ENCODE measurements around the gene GNPTG.

GNPTG gene

DNA sequence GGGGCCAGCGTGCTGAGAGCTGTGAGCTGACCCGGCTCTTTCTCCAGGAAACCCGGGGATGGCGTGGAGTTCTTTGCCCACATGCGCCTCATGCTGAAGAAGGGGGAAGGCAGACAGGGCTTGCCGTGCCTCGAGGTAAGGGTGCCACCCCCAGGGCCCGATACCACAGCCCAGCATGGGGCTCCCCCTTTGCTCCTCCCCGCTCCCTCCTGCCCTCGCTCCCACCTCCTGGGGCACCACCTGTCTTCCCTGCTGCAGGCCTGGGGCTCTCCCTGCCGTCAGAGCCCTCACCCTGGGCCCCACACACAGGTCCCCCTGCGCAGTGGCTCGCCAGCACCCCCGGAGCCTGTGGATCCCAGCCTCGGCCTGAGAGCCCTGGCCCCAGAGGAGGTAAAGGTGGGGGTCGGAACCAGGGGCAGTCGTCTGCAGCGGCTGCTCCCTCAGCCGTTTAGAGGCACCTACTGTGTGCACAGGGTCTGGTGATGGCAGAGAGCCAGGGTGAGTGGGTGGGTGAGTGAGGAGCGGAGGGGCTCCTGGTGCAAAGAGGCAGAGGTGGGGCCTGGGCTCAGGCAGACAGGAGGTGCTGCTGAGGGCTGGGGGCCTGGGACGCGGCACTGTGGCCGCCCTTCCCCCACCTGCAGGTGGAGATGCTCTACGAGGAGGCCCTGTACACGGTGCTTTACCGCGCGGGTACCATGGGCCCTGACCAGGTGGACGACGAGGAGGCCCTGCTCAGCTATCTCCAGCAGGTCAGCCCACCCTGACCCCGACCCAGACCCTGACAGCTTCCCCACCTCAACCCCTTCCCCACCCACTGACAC lies 12.7 kb upstream of the GNPTG start:
- Histone ChIP-seq H3K4me1 (peaks cover 6% of the 10 kb centered on the region), H3K27ac (no peak overlapping the region), H3K9me3 (ENCODE audit: control insufficient read depth, low read length) (no peaks in the 10 kb centered on the region), H3K9ac (no peak overlapping the region), H3K79me2 (no peaks in the 10 kb centered on the region), H3K36me3 (ENCODE audit: control insufficient read depth, insufficient read depth, low read length) (no peaks in the 10 kb centered on the region), H3K27me3 (ENCODE audit: control insufficient read depth, insufficient read depth, low read length) (no peaks in the 10 kb centered on the region), H2AFZ (no peak overlapping the region), H3K4me2 (ENCODE audit: low read length) (no peak overlapping the region), H3K4me3 (ENCODE audit: low read depth, low read length) (no peak overlapping the region)
- TF ChIP-seq, protein P1, sequence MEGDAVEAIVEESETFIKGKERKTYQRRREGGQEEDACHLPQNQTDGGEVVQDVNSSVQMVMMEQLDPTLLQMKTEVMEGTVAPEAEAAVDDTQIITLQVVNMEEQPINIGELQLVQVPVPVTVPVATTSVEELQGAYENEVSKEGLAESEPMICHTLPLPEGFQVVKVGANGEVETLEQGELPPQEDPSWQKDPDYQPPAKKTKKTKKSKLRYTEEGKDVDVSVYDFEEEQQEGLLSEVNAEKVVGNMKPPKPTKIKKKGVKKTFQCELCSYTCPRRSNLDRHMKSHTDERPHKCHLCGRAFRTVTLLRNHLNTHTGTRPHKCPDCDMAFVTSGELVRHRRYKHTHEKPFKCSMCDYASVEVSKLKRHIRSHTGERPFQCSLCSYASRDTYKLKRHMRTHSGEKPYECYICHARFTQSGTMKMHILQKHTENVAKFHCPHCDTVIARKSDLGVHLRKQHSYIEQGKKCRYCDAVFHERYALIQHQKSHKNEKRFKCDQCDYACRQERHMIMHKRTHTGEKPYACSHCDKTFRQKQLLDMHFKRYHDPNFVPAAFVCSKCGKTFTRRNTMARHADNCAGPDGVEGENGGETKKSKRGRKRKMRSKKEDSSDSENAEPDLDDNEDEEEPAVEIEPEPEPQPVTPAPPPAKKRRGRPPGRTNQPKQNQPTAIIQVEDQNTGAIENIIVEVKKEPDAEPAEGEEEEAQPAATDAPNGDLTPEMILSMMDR (IDR thresholded peaks at IDR 0.05): no peak

DNA sequence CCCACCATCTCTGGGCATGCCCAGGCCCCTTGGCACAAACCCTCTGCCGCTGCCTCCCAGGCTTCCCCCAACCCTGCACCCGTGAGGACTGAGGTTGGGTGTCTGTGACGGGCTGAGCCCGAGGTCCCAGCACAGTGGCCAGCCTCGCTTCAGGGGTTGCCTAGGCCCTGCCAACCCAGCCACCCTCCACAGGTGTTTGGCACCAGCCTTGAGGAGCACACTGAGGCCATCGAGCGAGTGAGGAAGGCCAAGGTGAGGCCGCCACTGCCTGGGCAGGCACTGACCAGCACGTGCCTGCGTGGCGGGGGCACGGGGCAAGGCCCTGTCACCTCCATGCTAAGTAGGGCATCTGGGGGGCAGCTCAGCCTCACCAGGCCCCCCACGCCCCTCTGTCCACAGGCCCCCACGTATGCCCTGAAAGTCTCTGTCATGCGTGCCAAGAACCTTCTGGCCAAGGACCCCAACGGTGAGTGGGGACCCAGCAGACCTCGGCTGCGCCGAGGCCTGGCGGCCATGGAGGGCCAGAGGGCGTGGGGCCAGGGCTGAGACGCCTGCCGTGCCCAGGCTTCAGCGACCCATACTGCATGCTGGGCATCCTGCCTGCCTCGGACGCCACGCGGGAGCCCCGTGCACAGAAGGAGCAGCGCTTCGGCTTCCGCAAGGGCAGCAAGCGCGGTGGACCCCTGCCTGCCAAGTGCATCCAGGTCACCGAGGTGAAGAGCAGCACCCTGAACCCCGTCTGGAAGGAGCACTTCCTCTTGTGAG lies 10.8 kb upstream of the GNPTG start:
- Histone ChIP-seq H3K9me3 (ENCODE audit: control insufficient read depth, low read length) (no peaks in the 10 kb centered on the region), H3K36me3 (ENCODE audit: control insufficient read depth, insufficient read depth, low read length) (no peaks in the 10 kb centered on the region), H3K27ac (no peak overlapping the region), H3K9ac (no peak overlapping the region), H3K79me2 (no peaks in the 10 kb centered on the region), H3K27me3 (ENCODE audit: control insufficient read depth, insufficient read depth, low read length) (no peaks in the 10 kb centered on the region), H3K4me3 (ENCODE audit: low read depth, low read length) (no peak overlapping the region), H3K4me2 (ENCODE audit: low read length) (no peak overlapping the region), H3K4me1 (peaks cover 6% of the 10 kb centered on the region), H2AFZ (no peak overlapping the region)
- TF ChIP-seq, protein P1 (IDR thresholded peaks at IDR 0.05): no peak

DNA sequence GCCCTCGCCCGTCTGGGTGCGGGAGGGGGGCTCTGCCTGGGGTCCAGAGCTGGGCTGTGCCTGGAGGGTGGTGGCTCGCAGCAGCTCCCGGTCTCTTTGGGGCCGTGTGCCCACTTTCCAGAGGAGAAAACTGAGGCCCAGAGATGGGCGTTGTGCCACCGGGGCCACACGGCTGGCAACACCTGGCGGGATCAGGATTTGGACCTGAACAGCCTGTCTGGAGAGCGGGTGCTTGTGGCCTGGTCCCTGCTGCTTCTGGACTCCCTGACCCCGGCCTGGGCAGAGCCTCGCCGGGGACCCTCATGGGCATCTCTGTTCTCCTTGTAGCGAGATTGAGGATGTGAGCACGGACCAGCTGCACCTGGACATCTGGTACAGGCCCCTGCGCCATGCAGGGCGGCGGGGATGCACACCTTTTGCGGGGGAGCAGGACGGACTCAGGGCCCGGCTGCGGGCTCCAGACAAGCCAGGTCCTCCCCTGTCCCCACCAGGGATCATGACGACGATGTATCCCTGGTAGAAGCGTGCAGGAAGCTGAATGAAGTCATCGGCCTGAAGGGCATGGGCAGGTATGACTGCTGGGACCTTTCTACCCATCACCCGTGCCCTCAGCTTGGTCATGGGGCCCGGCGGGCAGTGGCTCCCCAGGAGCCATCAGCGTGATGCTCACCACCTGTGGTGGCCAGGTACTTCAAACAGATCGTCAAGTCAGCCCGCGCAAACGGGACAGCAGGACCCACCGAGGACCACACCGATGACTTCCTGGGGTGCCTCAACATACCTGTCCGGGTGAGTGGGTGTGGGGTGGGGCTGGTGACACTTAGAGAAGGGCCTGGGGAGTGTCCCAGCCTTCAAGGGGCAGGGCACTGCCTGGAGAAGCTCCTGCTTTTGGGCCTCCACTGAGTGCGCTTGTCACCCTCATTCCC lies 10.0 kb upstream of the GNPTG start:
- no peaks in the 10 kb centered on the region for H3K36me3 ChIP-seq (ENCODE audit: control insufficient read depth, insufficient read depth, low read length)

DNA sequence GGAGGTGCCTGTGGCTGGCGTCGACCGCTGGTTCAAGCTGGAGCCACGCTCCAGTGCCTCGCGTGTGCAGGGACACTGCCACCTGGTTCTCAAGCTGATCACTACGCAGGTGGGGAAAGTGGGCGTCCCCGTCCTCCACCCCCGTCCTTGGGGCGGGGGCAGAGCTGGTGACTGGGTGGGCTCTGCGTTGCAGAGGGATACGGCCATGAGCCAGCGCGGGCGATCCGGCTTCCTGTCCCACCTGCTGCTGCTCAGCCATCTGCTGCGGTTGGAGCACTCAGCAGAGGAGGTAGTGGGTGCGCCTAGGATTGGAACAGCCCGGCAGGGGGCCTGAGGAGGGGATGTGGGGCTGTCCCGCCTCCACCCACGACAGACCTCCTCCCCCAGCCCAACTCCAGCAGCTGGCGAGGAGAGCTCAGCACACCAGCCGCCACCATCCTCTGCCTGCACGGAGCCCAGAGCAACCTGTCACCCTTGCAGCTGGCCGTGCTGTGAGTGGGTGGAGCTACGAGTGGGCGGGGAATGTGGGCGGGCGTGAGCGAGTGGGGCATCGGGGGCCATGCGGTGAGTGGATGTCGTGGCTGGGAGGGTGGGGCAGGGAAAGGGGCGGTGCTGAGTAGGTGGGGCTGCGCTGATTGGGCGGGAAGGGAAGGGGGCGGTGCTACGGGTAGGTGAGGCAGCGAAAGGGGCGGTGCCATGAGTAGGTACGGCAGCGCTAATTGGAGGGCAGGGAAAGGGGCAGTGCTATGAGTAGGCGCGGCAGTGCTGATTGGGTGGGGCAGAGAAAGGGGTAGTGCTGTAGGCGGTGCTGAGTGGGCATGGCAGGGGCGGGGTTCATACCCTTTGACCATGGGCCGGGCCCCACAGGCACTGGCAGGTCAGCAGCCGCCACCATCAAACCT lies 9.0 kb upstream of the GNPTG start:
- TF ChIP-seq, protein P1 (IDR thresholded peaks at IDR 0.05): no peak
- Histone ChIP-seq H3K27me3 (ENCODE audit: control insufficient read depth, insufficient read depth, low read length) (no peaks in the 10 kb centered on the region), H3K36me3 (ENCODE audit: control insufficient read depth, insufficient read depth, low read length) (no peaks in the 10 kb centered on the region), H3K27ac (no peak overlapping the region), H2AFZ (peak overlapping the region; percentile 28), H3K9ac (no peak overlapping the region), H3K79me2 (no peaks in the 10 kb centered on the region), H3K4me3 (ENCODE audit: low read depth, low read length) (no peak overlapping the region), H3K4me1 (peaks cover 6% of the 10 kb centered on the region), H3K9me3 (ENCODE audit: control insufficient read depth, low read length) (no peaks in the 10 kb centered on the region), H3K4me2 (ENCODE audit: low read length) (peak overlapping the region; percentile 54)

More for the DNA sequence above, 10.0 kb upstream of the GNPTG start:
- peaks cover 6% of the 10 kb centered on the region for H3K4me1 ChIP-seq
- H2AFZ ChIP-seq: no peak overlapping the region
- TF ChIP-seq, protein P1 (IDR thresholded peaks at IDR 0.05): no peak
- H3K79me2 ChIP-seq: no peaks in the 10 kb centered on the region
- no peaks in the 10 kb centered on the region for H3K9me3 ChIP-seq (ENCODE audit: control insufficient read depth, low read length)
- no peak overlapping the region for H3K4me3 ChIP-seq (ENCODE audit: low read depth, low read length)
- no peak overlapping the region for H3K27ac ChIP-seq
- H3K27me3 ChIP-seq (ENCODE audit: control insufficient read depth, insufficient read depth, low read length): no peaks in the 10 kb centered on the region
- H3K4me2 ChIP-seq (ENCODE audit: low read length): no peak overlapping the region
- no peak overlapping the region for H3K9ac ChIP-seq

Data from parathyroid adenoma (tissue), 2 donors.